ENCODE measurements around the gene IFRD1. TPM values are rescaled to one million over a fixed set of nuclear protein-coding genes. Genes with fewer than 3 reads are reported as not detected.

The IFRD1 gene
- total RNA-seq, 1 experiment from 2014 or later: 116 TPM

DNA sequence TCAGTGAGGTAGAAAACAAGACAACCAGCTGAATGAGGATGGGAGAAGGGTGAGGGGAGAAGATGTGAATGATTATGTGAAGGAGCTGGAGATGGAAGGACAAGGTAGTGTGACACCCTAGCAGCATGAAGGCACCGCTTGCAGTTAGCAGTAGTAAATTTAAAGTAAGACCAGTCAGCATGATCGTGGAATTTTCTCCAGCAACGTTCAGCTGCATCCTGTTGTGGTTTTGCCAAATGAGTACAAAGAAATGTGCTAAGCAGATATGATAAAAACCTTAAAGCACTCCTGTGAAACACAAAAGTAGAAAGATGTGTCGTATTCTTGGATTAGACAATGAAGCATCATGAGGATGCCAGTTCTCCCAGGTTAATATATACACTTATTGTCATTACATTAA lies 34.1 kb upstream of the IFRD1 start:
- peaks cover 5% of the 10 kb centered on the region for H3K36me3 Mint-ChIP-seq (ENCODE audit: insufficient read depth, unreplicated experiment)
- POLR2A ChIA-PET: interaction anchor here (0.6 to 2.4 kb wide), 6 partner anchors 32 to 416 kb away, joined by 3 to 10 read pairs (median 4); partner anchors contain the start of gene IFRD1
- no peak for DNase-seq (ENCODE audit: unreplicated experiment)
- H3K27ac Mint-ChIP-seq (ENCODE audit: low read depth, unreplicated experiment): no peak overlapping the region
- peaks cover 14% of the 10 kb centered on the region for H3K4me1 Mint-ChIP-seq (ENCODE audit: insufficient read depth, unreplicated experiment)
- CTCF ChIA-PET: interaction anchor here (0.6 to 3.4 kb wide), 21 partner anchors 16 to 675 kb away, joined by 3 to 21 read pairs (median 4); no protein-coding TSS in a partner anchor
- no TSS peak for BruUV-seq (replicated peaks)
- intact Hi-C loops (cut with micrococcal nuclease): loop anchor here (10.0 kb wide), 1 partner anchor 491 kb away; no protein-coding TSS in a partner anchor
- H3K4me3 Mint-ChIP-seq (ENCODE audit: unreplicated experiment): no peak overlapping the region
- H3K9me3 Mint-ChIP-seq (ENCODE audit: unreplicated experiment): peaks cover 6% of the 10 kb centered on the region
- TF ChIP-seq, protein P1, sequence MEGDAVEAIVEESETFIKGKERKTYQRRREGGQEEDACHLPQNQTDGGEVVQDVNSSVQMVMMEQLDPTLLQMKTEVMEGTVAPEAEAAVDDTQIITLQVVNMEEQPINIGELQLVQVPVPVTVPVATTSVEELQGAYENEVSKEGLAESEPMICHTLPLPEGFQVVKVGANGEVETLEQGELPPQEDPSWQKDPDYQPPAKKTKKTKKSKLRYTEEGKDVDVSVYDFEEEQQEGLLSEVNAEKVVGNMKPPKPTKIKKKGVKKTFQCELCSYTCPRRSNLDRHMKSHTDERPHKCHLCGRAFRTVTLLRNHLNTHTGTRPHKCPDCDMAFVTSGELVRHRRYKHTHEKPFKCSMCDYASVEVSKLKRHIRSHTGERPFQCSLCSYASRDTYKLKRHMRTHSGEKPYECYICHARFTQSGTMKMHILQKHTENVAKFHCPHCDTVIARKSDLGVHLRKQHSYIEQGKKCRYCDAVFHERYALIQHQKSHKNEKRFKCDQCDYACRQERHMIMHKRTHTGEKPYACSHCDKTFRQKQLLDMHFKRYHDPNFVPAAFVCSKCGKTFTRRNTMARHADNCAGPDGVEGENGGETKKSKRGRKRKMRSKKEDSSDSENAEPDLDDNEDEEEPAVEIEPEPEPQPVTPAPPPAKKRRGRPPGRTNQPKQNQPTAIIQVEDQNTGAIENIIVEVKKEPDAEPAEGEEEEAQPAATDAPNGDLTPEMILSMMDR (IDR thresholded peaks at IDR 0.05; ENCODE audit: unreplicated experiment): no peak
- no peaks in the 10 kb centered on the region for H3K27me3 Mint-ChIP-seq (ENCODE audit: insufficient read depth, unreplicated experiment)

DNA sequence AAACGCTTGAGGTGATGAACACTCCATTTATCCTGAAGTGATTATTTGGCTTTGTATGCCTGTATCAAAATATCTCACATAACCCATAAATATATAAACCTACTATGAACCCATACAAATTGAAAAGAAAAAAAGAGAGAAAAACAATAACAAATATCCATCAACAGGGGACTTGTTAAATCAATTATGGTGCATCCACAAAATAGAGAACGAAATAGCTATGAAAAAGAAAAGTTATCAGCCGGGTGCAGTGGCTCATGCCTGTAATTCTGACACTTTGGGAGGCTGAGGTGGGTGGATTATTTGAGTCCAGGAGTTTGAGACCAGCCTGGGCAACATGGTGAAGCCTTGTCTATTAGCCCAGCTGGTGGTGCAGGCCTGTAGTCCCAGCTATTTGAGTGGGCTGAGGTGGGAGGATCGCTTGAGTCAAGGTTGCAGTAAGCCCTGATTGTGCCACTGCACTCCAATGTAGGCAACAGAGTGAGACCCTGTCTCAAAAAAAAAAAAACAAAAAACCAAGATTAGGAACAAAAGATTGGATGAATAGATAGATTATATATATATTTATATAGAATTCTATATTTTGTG lies 30.6 kb upstream of the IFRD1 start:
- no TSS peak for BruUV-seq (replicated peaks)
- Mint-ChIP-seq H3K4me3 (ENCODE audit: unreplicated experiment) (no peak overlapping the region), H3K27me3 (ENCODE audit: insufficient read depth, unreplicated experiment) (no peaks in the 10 kb centered on the region), H3K9me3 (ENCODE audit: unreplicated experiment) (peaks cover 6% of the 10 kb centered on the region), H3K27ac (ENCODE audit: low read depth, unreplicated experiment) (peak overlapping the region; percentile 83), H3K36me3 (ENCODE audit: insufficient read depth, unreplicated experiment) (peaks cover 5% of the 10 kb centered on the region), H3K4me1 (ENCODE audit: insufficient read depth, unreplicated experiment) (peaks cover 40% of the 10 kb centered on the region)
- intact Hi-C loops (cut with micrococcal nuclease): loop anchor here (10.0 kb wide), 1 partner anchor 495 kb away; no protein-coding TSS in a partner anchor
- no peak for DNase-seq (ENCODE audit: unreplicated experiment)
- TF ChIP-seq, protein P1 (IDR thresholded peaks at IDR 0.05; ENCODE audit: unreplicated experiment): no peak
- ChIA-PET CTCF (interaction anchor here (0.5 to 2.5 kb wide), 16 partner anchors 9 to 1329 kb away, joined by 3 to 15 read pairs (median 4); no protein-coding TSS in a partner anchor), POLR2A (interaction anchor here (0.6 to 7.8 kb wide), 13 partner anchors 14 to 656 kb away, joined by 3 to 255 read pairs (median 4); partner anchors contain the start of gene IFRD1)

DNA sequence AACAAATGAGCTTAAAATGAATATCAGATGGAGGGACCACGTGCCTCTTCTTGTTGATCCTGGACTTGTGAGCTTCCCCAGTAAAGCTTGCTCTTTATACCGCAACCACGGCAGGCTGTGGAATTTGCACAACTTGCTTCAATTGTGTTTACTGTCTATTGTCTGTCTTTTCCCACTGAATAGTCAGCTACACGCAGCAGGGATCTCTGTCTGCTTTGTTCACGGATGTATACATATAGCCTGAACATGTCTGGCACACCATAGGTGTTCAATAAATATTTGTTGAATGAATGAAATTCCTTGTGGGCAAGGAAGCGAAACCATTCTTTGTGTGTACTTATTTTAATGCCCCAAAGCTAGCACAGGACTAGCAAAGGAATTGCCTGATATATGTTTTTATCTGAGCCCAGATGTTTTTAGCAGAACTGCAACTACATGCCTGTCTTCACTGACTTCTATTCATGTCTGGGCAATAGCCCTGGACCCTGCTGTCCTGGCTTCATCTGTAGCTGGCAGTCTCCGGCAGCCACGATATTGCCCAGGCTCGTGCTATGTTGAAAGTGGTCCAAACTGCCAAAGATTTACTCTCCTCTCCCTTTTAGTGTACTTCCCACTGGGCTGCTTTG lies 29.9 kb upstream of the IFRD1 start:
- Mint-ChIP-seq H3K27ac (ENCODE audit: low read depth, unreplicated experiment) (peak overlapping the region; percentile 83), H3K9me3 (ENCODE audit: unreplicated experiment) (peaks cover 6% of the 10 kb centered on the region), H3K4me1 (ENCODE audit: insufficient read depth, unreplicated experiment) (peaks cover 40% of the 10 kb centered on the region), H3K36me3 (ENCODE audit: insufficient read depth, unreplicated experiment) (peaks cover 5% of the 10 kb centered on the region), H3K4me3 (ENCODE audit: unreplicated experiment) (peak overlapping the region; percentile 48), H3K27me3 (ENCODE audit: insufficient read depth, unreplicated experiment) (no peaks in the 10 kb centered on the region)
- POLR2A ChIA-PET: interaction anchor here (0.6 to 7.8 kb wide), 15 partner anchors 11 to 657 kb away, joined by 3 to 255 read pairs (median 4); partner anchors contain the start of gene IFRD1
- BruUV-seq (replicated peaks): no TSS peak
- TF ChIP-seq, protein P1 (IDR thresholded peaks at IDR 0.05; ENCODE audit: unreplicated experiment): no peak
- CTCF ChIA-PET: interaction anchor here (0.5 to 2.5 kb wide), 15 partner anchors 8 to 679 kb away, joined by 3 to 15 read pairs (median 4); partner anchors contain the start of gene IFRD1
- intact Hi-C loops (cut with micrococcal nuclease): no loop called here
- DNase-seq (ENCODE audit: unreplicated experiment): peak; percentile 30
